Activated CD8-positive, alpha-beta T cell treated with anti-CD3 and anti-CD28 coated beads for 36 hours (primary cell): ENCODE data around the gene ETF1. TPM values are rescaled to one million over a fixed set of nuclear protein-coding genes. Genes with fewer than 3 reads are reported as not detected.

Source experiments
- ATAC-seq: fragments of 200-7000 bp; cut with Tn5 transposase; one replicate; pipeline ENCODE4 v1.10.0; 2021; ENCODE audit warnings: mild to moderate bottlenecking, moderate library complexity
- CTCF ChIA-PET: fragments of 350-600 bp; sonication (Branson Sonifier 250); formaldehyde crosslinking; loops from one replicate; lab custom pipeline; 2021; ENCODE audit warnings: antibody characterized with exemption; lab: Charles Lee
- POLR2A ChIA-PET: fragments of 350-600 bp; sonication (Branson Sonifier 250); formaldehyde crosslinking; loops from one replicate; lab custom pipeline; 2021; ENCODE audit warnings: antibody characterized with exemption; lab: Charles Lee
- DNase-seq: peaks from one replicate; pipeline ENCODE4 v3.0.0-alpha.2; 2020
- H3K27ac Mint-ChIP-seq: one replicate; pipeline ENCODE4 v1.8.0; 2021; ENCODE audit warnings: mild to moderate bottlenecking, mixed read lengths
- H3K27me3 Mint-ChIP-seq: one replicate; pipeline ENCODE4 v1.8.0; 2021; ENCODE audit warnings: mixed read lengths
- H3K36me3 Mint-ChIP-seq: one replicate; pipeline ENCODE4 v1.8.0; 2021; ENCODE audit warnings: low read depth, mixed read lengths
- H3K4me1 Mint-ChIP-seq: one replicate; pipeline ENCODE4 v1.8.0; 2021; ENCODE audit warnings: low read depth, mixed read lengths
- H3K4me3 Mint-ChIP-seq: one replicate; pipeline ENCODE4 v1.8.0; 2021; ENCODE audit warnings: mild to moderate bottlenecking, moderate library complexity, mixed read lengths
- H3K9me3 Mint-ChIP-seq: one replicate; pipeline ENCODE4 v1.8.0; 2021; ENCODE audit warnings: mixed read lengths
- intact Hi-C: fragments of 100-400 bp; cut with micrococcal nuclease; formaldehyde crosslinking; loops from one replicate; pipeline ENCODE4 v1.10.0; 2022
- total RNA-seq, 2 experiments: library from RNA; stranded (reverse); gene quantifications; one replicate each; pipeline ENCODE4 v1.2.3, GENCODE V29; 2021
- TF ChIP-seq, protein P1 (sequence below): fragments of 200-600 bp; IDR thresholded peaks from one replicate; pipeline ENCODE4 v1.8.0; 2022; ENCODE audit warnings: antibody characterized with exemption, mild to moderate bottlenecking

Gene ETF1
- total RNA-seq, 2 experiments from 2014 or later: 154 to 161 TPM

DNA sequence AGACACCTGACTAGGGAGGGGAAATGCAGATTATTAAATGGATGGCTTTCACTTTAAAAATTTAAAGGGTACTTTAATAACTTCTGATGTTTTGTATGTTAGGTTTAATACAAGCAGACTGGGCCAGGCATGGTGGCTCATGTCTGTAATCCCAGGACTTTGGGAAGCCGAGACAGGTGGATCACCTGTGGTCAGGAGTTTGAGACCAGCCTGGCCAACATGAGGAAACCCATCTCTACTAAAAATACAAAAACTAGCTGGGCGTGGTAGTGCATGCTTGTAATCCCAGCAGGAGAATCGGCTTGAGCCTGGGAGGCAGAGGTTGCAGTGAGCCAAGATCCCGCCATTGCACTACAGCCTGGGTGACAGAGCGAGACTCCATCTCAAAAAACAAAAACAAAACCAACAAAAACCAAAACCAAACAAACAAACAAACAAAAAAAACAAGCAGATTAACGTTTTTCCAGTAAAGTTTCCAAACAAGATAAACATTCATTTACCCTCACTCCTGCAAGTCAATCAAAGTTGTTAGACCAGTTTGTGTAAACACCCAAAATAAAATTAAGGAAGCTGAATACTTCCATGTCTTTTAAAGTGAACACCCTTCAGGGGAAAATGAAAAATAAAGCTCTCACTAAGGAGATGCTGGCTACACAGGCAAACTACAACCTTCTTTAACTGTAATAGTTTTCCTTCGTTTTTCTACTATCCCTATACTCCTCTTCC is 14.1 kb downstream of the ETF1 start:
- no peak overlapping the region for H3K4me3 Mint-ChIP-seq
- no peaks in the 10 kb centered on the region for H3K27me3 Mint-ChIP-seq
- CTCF ChIA-PET: interaction anchor here (0.8 to 2.0 kb wide), 8 partner anchors 15 to 352 kb away, joined by 3 to 7 read pairs (median 3); no protein-coding TSS in a partner anchor
- intact Hi-C loops: no loop called here
- TF ChIP-seq, protein P1, sequence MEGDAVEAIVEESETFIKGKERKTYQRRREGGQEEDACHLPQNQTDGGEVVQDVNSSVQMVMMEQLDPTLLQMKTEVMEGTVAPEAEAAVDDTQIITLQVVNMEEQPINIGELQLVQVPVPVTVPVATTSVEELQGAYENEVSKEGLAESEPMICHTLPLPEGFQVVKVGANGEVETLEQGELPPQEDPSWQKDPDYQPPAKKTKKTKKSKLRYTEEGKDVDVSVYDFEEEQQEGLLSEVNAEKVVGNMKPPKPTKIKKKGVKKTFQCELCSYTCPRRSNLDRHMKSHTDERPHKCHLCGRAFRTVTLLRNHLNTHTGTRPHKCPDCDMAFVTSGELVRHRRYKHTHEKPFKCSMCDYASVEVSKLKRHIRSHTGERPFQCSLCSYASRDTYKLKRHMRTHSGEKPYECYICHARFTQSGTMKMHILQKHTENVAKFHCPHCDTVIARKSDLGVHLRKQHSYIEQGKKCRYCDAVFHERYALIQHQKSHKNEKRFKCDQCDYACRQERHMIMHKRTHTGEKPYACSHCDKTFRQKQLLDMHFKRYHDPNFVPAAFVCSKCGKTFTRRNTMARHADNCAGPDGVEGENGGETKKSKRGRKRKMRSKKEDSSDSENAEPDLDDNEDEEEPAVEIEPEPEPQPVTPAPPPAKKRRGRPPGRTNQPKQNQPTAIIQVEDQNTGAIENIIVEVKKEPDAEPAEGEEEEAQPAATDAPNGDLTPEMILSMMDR: no peak
- peaks cover 49% of the 10 kb centered on the region for H3K36me3 Mint-ChIP-seq
- POLR2A ChIA-PET: interaction anchor here (0.6 to 1.8 kb wide), 5 partner anchors 12 to 1034 kb away, joined by 3 to 6 read pairs (median 4); partner anchors contain the start of gene HSPA9
- no peak for ATAC-seq
- DNase-seq: no peak
- H3K27ac Mint-ChIP-seq: peak overlapping the region; percentile 35
- no peaks in the 10 kb centered on the region for H3K9me3 Mint-ChIP-seq
- peaks cover 42% of the 10 kb centered on the region for H3K4me1 Mint-ChIP-seq

DNA sequence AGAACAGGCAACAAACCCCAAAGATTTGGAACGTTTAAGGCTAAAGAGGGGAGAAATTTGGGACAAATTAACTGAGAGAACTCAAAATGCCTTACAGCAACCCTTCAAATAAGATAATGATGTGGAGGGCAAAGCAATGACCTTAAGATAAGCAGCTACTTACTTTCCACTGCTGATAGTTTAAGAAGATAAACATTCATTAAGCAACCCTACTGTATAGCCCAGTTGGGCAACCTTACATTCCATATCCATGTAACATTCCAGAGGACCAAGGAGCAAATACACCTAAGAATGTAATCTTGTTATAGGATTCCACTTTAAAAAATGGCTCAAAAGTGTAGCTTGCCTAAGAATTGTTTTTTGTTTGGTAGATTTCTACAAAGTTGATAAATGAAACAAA is 14.8 kb downstream of the ETF1 start:
- no peak overlapping the region for H3K27ac Mint-ChIP-seq
- TF ChIP-seq, protein P1: no peak
- ChIA-PET POLR2A (interaction anchor here (0.6 to 0.9 kb wide), 2 partner anchors 15 to 370 kb away, joined by 3 to 4 read pairs; partner anchors contain the start of gene ETF1), CTCF (interaction anchor here (0.8 to 2.0 kb wide), 6 partner anchors 8 to 253 kb away, joined by 3 to 7 read pairs (median 4); partner anchors contain the start of gene ETF1)
- no peak overlapping the region for H3K4me3 Mint-ChIP-seq
- DNase-seq (no peak), ATAC-seq (no peak)
- peaks cover 41% of the 10 kb centered on the region for H3K4me1 Mint-ChIP-seq
- intact Hi-C loops: no loop called here
- H3K36me3 Mint-ChIP-seq: peaks cover 46% of the 10 kb centered on the region
- H3K9me3 Mint-ChIP-seq: no peaks in the 10 kb centered on the region
- H3K27me3 Mint-ChIP-seq: no peaks in the 10 kb centered on the region

DNA sequence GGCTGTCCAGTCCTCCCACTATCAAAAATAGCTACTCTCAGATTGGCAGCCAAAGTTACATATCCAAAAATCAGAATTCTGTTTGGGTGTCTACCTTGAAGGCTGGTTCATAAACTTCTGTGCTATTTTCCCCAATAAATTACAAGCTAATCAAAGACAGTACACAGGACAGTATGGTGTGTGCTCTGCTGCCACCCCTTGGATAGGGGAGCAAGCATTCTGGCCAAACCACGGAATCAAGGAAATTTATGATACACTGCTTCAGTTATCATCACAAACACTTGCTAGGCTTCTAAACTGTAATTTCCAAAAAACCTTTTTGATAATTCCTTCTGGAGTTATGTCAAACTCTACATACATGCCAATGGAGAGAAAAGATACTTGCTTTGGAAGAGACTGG is 15.9 kb downstream of the ETF1 start:
- H3K9me3 Mint-ChIP-seq: no peaks in the 10 kb centered on the region
- H3K4me1 Mint-ChIP-seq: peaks cover 38% of the 10 kb centered on the region
- ChIA-PET CTCF (interaction anchor here (0.6 to 1.9 kb wide), 3 partner anchors 9 to 21 kb away, joined by 3 to 7 read pairs (median 7); no protein-coding TSS in a partner anchor), POLR2A (interaction anchor here (0.6 to 0.9 kb wide), 3 partner anchors 9 to 78 kb away, joined by 3 read pairs; no protein-coding TSS in a partner anchor)
- no peak overlapping the region for H3K4me3 Mint-ChIP-seq
- no peaks in the 10 kb centered on the region for H3K27me3 Mint-ChIP-seq
- TF ChIP-seq, protein P1: no peak
- no peak for ATAC-seq
- intact Hi-C loops: no loop called here
- H3K27ac Mint-ChIP-seq: no peak overlapping the region
- DNase-seq: no peak
- H3K36me3 Mint-ChIP-seq: peaks cover 41% of the 10 kb centered on the region

DNA sequence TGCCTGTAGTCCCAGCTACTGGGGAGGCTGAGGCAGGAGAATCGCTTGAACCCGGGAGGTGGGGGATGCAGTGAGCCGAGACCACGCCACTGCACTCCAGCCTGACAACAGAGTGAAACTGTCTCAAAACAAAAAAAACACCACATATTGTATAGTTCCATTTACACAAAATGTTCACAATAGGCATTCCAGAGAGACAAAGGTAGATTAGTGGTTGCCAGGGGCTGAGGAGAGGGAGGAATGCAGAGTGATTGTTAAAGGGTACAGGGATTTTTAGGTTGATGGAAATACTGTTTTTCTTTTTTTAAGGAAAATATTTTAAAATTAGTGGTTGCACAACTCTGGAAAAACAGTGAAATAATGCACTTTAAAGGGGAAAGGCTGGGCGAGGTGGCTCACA is 19.6 kb downstream of the ETF1 start:
- H3K9me3 Mint-ChIP-seq: no peaks in the 10 kb centered on the region
- H3K27me3 Mint-ChIP-seq: no peaks in the 10 kb centered on the region
- no peak overlapping the region for H3K4me3 Mint-ChIP-seq
- peaks cover 35% of the 10 kb centered on the region for H3K4me1 Mint-ChIP-seq
- intact Hi-C loops: no loop called here
- TF ChIP-seq, protein P1: no peak
- DNase-seq (no peak), ATAC-seq (no peak)
- H3K36me3 Mint-ChIP-seq: peaks cover 34% of the 10 kb centered on the region
- POLR2A ChIA-PET: no interaction called here
- H3K27ac Mint-ChIP-seq: no peak overlapping the region
- CTCF ChIA-PET: no interaction called here

DNA sequence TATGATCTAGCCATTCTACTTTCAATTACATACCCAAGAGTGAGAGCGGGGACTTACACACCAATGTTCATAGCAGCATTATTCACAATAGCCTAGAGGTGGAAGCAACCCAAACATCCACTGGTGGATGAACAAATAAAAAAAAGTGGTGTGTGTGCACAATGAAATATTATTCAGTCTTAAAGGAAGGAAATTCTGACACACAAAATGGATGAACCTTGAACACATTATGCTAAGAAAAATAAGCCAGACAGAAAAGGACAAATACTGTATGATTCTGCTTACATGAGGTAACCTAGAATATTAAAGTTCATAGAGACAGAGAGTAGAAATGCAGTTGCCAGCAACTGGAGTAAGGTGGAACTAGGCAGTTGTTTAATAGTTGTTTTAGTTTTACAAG is 22.1 kb downstream of the ETF1 start:
- CTCF ChIA-PET: interaction anchor here (1.2 kb wide), 1 partner anchor 17 kb away, joined by 5 read pairs; no protein-coding TSS in a partner anchor
- POLR2A ChIA-PET: interaction anchor here (0.7 kb wide), 1 partner anchor 96 kb away, joined by 3 read pairs; no protein-coding TSS in a partner anchor
- Mint-ChIP-seq H3K9me3 (no peaks in the 10 kb centered on the region), H3K27ac (peak overlapping the region; percentile 57), H3K27me3 (no peaks in the 10 kb centered on the region), H3K4me1 (peaks cover 29% of the 10 kb centered on the region), H3K36me3 (peaks cover 34% of the 10 kb centered on the region), H3K4me3 (no peak overlapping the region)
- DNase-seq (no peak), ATAC-seq (no peak)
- intact Hi-C loops: no loop called here
- TF ChIP-seq, protein P1: no peak
